NT2/D1 (cell line): ENCODE data around the gene C2CD2.

ENCODE experiments used
- DNase-seq: peaks from one replicate; pipeline ENCODE4 v3.0.0-alpha.2; 2011; ENCODE audit warnings: low read depth, low spot score
- H3K27me3 ChIP-seq: 2 replicates; pipeline ENCODE4 v1.6.0; 2011; ENCODE audit warnings: mild to moderate bottlenecking; ENCODE audit not compliant: insufficient read length, insufficient read depth
- H3K36me3 ChIP-seq: 2 replicates; pipeline ENCODE4 v1.6.1; 2011; ENCODE audit warnings: mild to moderate bottlenecking, low read length, mixed read lengths; ENCODE audit not compliant: insufficient read depth, insufficient read length
- H3K4me1 ChIP-seq: 2 replicates; pipeline ENCODE4 v1.5.1; 2011; ENCODE audit not compliant: insufficient read depth, insufficient read length
- H3K4me3 ChIP-seq: 2 replicates; pipeline ENCODE4 v1.5.1; 2011; ENCODE audit warnings: low read depth; ENCODE audit not compliant: insufficient read length
- H3K9ac ChIP-seq: 2 replicates; pipeline ENCODE4 v1.6.0; 2011; ENCODE audit warnings: low read depth; ENCODE audit not compliant: insufficient read length
- H3K9me3 ChIP-seq: 2 replicates; pipeline ENCODE4 v1.5.1; 2011; ENCODE audit warnings: mild to moderate bottlenecking, low read length; ENCODE audit not compliant: insufficient read depth
- SUZ12 ChIP-seq: IDR thresholded peaks from 2 replicates; pipeline ENCODE4 v1.6.1; 2011; ENCODE audit not compliant: insufficient read length, insufficient read depth; ENCODE audit errors: extremely low read depth
- YY1 ChIP-seq: IDR thresholded peaks from 2 replicates; pipeline ENCODE4 v1.6.1; 2011; ENCODE audit not compliant: insufficient read length, insufficient read depth
- ZNF274 ChIP-seq: IDR thresholded peaks from 2 replicates; pipeline ENCODE4 v1.6.1; 2011; ENCODE audit warnings: mild to moderate bottlenecking, low read depth, low read length

The C2CD2 gene

DNA sequence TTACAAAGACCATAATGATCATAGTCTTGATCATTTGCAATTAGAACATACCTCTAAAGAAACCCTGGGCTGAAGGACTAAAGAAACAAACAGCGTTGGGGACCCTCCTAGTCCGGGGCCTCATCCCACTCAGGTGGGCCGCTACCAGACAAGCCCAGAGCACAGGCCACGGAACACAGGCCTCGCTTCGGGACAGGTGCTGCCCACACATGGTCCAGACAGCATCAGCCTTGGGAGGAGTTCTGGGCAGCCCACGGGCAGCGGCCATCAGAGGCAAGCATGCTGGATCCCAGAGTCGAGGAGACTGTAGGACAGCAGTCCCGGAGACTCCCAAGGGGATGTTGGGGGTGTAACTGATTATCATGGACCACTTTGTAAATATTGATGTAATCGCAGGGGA lies 4.9 kb downstream of the C2CD2 start:
- no peaks in the 10 kb centered on the region for H3K9me3 ChIP-seq
- H3K9ac ChIP-seq, result no peak overlapping the region
- peaks cover 18% of the 10 kb centered on the region for H3K4me1 ChIP-seq
- no peak for DNase-seq
- H3K4me3 ChIP-seq, result no peak overlapping the region
- TF ChIP-seq YY1 (no peak), SUZ12 (no peak), ZNF274 (no peak)
- H3K36me3 ChIP-seq, result no peaks in the 10 kb centered on the region
- peaks cover 19% of the 10 kb centered on the region for H3K27me3 ChIP-seq

GRCh38 chr21:41948078-41948895 lies 5.5 kb downstream of the C2CD2 start:
- peaks cover 18% of the 10 kb centered on the region for H3K4me1 ChIP-seq
- no peak overlapping the region for H3K9ac ChIP-seq
- no peak overlapping the region for H3K4me3 ChIP-seq
- TF ChIP-seq YY1, result no peak
- no peak for TF ChIP-seq ZNF274
- TF ChIP-seq SUZ12, result no peak
- peaks cover 17% of the 10 kb centered on the region for H3K27me3 ChIP-seq
- no peak for DNase-seq
- H3K9me3 ChIP-seq, result no peaks in the 10 kb centered on the region
- no peaks in the 10 kb centered on the region for H3K36me3 ChIP-seq

- no peak for DNase-seq
- Histone ChIP-seq H3K9ac (no peak overlapping the region), H3K36me3 (no peaks in the 10 kb centered on the region), H3K4me1 (peaks cover 6% of the 10 kb centered on the region), H3K9me3 (no peaks in the 10 kb centered on the region), H3K27me3 (no peaks in the 10 kb centered on the region), H3K4me3 (no peak overlapping the region)
- no peak for TF ChIP-seq SUZ12
- no peak for TF ChIP-seq ZNF274
- no peak for TF ChIP-seq YY1
Observed at GRCh38 chr21:41945982-41946381, 7.8 kb downstream of the C2CD2 start.

DNA sequence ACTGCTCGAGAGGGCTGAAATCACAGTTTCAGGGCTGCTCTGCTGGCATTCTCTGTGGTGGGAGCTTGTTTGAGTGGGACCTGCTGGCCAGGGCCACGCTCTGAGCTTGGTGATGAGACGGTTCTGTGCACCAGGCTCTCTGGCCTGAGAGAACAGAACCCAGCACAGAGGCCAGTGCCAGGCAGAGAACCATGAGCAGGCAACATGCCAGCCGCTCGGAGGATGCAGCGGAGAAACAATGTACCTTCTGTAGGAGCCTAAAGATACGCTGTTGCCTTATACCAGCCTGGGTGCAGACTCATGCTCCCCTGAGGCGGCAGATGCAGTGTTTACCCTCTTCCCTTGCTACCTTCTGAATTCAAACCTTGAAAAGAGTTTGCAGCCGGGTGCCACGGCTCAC lies 10.0 kb downstream of the C2CD2 start:
- no peak overlapping the region for H3K9ac ChIP-seq
- DNase-seq, result no peak

GRCh38 chr21:41942457-41942856 lies 11.4 kb downstream of the C2CD2 start:
- Histone ChIP-seq H3K4me3 (no peak overlapping the region), H3K27me3 (no peaks in the 10 kb centered on the region), H3K9me3 (no peaks in the 10 kb centered on the region), H3K9ac (no peak overlapping the region), H3K4me1 (no peaks in the 10 kb centered on the region), H3K36me3 (peaks cover 7% of the 10 kb centered on the region)
- TF ChIP-seq YY1, result no peak
- TF ChIP-seq ZNF274, result no peak
- no peak for TF ChIP-seq SUZ12
- no peak for DNase-seq

More for the DNA sequence above, 10.0 kb downstream of the C2CD2 start:
- Histone ChIP-seq H3K27me3 (no peaks in the 10 kb centered on the region), H3K36me3 (peaks cover 7% of the 10 kb centered on the region), H3K4me1 (no peaks in the 10 kb centered on the region), H3K4me3 (no peak overlapping the region), H3K9me3 (no peaks in the 10 kb centered on the region)
- TF ChIP-seq ZNF274 (no peak), SUZ12 (no peak), YY1 (no peak)

DNA sequence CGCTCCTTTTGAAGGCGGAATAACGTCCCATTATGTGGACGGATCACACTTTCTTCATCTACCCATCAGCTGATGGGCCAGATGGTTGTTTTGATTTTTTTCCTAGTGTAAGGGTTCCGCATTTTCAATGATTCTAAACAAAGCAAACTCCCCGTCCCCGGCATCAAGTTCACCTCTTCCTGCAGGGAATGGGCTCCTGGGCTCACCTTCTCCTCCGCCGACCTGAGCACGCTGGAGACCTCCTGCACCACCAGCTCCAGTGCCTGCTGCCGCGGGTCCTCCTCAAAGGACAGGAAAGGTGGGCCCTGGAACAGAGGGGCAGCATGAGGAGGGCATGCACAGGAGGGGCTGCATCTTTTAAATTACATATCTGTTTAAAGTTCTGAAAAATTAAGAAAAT lies 11.9 kb downstream of the C2CD2 start:
- Histone ChIP-seq H3K4me1 (no peaks in the 10 kb centered on the region), H3K27me3 (no peaks in the 10 kb centered on the region), H3K9ac (no peak overlapping the region), H3K9me3 (no peaks in the 10 kb centered on the region), H3K4me3 (no peak overlapping the region), H3K36me3 (peaks cover 7% of the 10 kb centered on the region)
- no peak for DNase-seq
- TF ChIP-seq SUZ12 (no peak), YY1 (no peak), ZNF274 (no peak)

DNA sequence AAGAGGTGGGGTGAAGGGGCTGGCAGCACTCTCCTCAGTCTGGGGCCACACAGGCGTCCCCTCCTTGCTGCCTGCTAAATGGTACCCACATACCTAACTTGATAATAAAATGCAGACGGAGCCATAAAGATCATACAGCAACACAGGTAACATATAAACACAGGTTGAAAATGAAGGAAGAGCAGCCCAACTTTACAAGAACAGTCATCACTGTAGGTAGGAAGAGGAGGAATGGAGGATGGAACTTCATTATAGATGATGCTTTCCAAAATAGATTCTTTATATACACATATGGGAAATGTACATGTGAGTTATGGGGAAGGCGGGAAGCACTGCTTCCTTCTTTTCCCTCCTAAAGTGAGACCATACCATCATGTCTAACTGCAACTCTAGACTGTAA lies 13.4 kb downstream of the C2CD2 start:
- Histone ChIP-seq H3K36me3 (peaks cover 7% of the 10 kb centered on the region), H3K9me3 (no peaks in the 10 kb centered on the region), H3K9ac (no peak overlapping the region), H3K27me3 (no peaks in the 10 kb centered on the region), H3K4me3 (no peak overlapping the region), H3K4me1 (no peaks in the 10 kb centered on the region)
- TF ChIP-seq ZNF274 (no peak), SUZ12 (no peak), YY1 (no peak)
- DNase-seq, result no peak
